NCI-H1417 (cell line): ENCODE data around the gene TUBGCP4.

Experiments used
- DNase-seq, 3 experiments: peaks; one replicate each; lab custom pipeline; 2025; lab: John Stamatoyannopoulos, UW

Gene TUBGCP4

GRCh38 chr15:43404130-43404529 is 33.2 kb downstream of the TUBGCP4 start:
- DNase-seq: no peak

DNA sequence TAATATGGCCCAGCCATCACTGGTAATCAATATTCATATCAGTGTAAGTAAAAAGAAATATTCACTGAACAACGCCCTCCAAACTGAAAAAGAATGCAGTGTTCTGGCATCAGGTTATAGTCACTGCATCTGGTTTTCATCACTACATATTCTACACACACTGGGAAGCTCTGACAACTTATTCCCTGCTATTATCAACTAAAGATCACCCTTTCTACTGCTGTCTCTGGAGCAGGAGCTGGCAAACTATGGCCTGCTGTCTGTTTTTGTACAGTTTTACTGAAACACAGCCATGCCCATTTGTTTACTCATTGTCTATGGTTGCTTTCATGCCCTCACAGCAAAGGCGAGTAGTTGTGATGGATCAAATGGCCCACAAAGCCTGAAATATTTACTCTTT is 35.3 kb downstream of the TUBGCP4 start:
- DNase-seq: no peak

- DNase-seq: no peak
Observed at GRCh38 chr15:43406808-43407207, 35.9 kb downstream of the TUBGCP4 start.

GRCh38 chr15:43408789-43409188 is 37.9 kb downstream of the TUBGCP4 start:
- DNase-seq: peak in 1 of 3 experiments; percentile 1

DNA sequence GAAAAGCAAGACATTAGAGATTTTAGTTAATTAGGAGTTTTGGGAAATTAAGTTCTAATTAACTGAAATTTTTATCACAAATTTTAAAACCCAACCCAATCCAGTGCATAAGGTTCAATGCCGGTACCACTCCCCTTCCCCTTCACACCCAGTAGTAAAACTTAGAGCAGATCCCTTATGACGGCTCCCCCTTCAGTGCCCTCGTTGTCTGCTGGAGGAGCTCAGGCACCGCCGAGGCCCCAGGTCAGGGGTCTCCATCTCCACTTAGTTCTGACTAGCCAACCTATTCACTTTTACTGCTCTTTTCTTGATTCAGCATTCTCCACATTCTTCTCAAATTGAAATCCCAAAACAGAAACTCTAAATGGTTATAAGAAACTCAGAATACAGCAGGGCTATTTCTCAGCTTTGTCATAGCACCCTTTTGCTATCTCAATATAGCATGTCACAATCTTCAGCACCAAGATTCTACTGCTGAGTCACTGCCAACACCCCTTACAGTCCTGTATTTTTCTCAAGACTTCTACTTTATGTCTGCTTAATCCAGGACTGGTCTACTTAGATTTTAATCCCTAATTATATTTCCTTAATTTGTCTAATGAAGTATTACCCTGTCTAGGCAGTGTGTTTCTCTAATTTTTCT is 39.8 kb downstream of the TUBGCP4 start:
- DNase-seq: no peak

GRCh38 chr15:43412096-43412495 is 41.2 kb downstream of the TUBGCP4 start:
- DNase-seq: no peak

DNA sequence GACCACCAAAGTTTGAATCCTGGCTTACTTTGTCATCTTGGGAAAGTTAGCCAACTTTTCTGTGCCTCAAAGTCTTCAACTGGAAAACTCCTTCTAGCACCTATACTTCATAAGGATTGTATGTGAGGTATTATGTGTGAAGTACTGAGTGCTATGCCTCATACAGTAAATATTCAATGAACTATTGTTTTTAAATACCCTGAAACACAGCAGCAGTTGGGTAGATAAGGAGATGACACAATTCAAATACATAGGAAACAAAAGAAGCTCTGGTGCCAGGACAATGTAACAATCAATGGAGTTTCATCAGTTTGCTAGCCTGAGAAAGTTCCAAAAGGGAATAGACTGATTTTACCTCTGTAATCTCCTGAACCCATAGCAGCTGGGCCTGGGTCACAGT is 43.3 kb downstream of the TUBGCP4 start:
- no peak for DNase-seq

GRCh38 chr15:43420435-43420834 is 49.5 kb downstream of the TUBGCP4 start:
- DNase-seq: no peak

DNA sequence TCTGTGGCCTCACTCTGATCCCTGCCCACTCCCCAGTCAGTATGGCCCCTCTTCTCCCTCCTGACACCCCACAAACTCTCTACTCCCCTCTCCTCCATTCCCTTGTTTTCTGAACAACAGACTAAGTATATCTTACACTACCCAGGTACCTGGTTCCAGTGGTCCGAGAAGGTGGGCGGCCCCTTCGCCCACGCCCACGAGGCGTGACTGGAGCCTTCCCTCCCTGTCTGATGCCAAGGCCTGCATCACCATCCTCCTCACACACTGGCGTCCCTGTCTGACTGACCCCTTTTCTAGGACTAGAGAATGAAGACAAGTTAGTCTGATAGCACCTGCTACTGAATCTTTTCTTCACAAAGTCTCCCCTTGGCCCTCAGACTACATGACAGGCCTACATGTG is 50.0 kb downstream of the TUBGCP4 start:
- no peak for DNase-seq

- DNase-seq: no peak
Observed at GRCh38 chr15:43423793-43424192, 52.9 kb downstream of the TUBGCP4 start.

DNA sequence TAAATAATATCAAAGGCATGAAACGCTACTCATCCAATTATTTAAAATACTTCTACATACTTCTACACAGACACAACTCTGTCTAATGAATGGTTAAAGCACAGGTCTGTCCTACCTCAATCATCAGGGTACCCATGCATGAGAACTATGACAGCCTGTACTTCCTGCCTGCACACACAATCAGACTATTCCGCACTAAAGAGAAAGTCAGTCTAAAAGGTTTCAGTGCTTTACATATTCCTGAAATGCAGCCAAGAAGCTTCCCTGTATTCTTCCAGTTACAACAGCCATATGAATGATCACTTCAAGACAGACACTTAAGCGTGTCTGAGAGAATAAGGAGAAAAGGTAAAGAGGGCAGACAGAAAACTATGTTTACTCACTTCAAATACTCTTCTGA is 58.8 kb downstream of the TUBGCP4 start:
- DNase-seq: peak in 1 of 3 experiments; percentile 6

- DNase-seq: no peak
Observed at GRCh38 chr15:43433165-43433564, 62.3 kb downstream of the TUBGCP4 start.

DNA sequence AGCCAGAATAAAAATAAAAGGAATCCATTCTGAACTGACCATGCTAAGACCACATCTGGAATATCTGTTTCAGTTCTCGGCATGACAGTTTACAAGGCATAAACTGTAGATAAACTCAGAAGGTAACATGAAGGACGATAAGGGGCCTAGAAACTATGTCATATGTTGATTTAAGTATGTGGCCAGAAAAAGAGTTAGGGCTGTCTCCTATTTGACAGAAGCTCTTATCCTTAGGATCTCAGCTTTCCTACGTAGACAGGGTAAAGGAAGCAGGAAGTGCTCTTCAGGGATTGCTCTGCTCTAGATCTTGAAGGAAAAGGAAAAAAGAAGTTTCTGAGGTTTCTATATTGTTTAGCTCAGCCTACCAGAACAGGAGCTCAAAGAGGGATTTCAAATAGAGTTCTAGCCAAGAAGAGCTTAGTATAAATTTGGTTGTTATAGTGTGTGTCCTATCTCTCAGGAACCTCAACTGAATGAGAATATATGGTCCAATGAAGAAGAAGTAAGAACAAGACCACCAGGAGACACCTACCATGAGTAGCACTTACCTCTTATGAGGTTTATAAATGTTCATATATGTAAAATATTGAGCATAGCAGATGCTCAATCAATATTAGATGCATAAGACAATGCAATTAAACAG is 62.9 kb downstream of the TUBGCP4 start:
- DNase-seq: no peak

DNA sequence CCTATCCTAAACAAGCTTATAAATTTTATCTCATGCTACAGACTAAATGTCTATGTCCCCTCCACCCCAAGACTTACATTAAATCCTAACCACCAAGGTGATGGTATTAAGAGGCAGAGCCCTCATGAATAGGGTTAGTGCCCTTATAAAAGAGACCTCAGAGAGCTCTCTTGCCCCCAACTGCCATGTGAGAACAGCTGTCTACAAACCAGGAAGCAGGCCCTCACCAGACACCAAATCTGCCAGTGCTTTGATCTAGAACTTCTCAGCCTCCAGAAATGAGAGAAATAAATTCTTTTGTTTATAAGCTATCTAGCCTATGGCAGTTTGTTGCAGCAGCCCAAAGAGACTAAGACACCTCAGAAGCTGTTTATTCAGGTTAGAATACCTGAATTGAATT is 63.5 kb downstream of the TUBGCP4 start:
- no peak for DNase-seq

DNA sequence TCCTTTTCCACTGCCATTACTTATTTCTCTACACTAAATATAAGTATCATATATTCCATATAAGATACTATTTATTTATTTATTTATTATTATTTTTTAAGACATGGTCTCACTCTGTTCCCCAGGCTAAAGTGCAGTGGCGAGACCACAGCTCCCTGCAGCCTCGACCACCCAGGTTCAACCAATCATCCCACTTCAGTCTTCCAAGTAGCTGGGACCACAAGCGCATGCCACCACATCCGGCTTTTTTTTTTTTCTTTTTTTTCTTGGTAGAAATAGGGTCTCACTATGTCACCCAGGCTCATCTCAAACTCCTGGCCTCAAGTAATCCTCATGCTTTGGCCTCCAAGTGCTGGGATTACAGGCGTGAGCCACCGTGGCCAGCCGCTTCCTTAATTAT is 65.5 kb downstream of the TUBGCP4 start:
- no peak for DNase-seq

DNA sequence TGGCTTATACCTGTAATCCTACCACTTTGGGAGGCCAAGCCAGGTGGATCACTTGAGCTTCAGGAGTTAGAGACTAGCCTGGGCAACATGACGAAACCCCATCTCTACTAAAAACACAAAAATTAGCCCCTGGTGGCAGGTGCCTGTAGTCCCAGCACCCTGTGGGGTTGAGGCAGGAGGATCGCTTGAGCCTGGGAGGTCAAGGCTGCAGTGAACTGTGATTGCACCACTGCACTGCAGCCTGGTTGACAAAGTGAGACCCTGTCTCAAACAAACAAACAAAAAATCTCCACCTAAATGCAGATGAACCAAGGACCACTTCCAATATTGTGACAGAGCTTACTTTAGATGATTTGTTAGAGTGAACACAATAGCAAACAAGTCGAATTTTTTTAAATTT is 68.4 kb downstream of the TUBGCP4 start:
- no peak for DNase-seq

DNA sequence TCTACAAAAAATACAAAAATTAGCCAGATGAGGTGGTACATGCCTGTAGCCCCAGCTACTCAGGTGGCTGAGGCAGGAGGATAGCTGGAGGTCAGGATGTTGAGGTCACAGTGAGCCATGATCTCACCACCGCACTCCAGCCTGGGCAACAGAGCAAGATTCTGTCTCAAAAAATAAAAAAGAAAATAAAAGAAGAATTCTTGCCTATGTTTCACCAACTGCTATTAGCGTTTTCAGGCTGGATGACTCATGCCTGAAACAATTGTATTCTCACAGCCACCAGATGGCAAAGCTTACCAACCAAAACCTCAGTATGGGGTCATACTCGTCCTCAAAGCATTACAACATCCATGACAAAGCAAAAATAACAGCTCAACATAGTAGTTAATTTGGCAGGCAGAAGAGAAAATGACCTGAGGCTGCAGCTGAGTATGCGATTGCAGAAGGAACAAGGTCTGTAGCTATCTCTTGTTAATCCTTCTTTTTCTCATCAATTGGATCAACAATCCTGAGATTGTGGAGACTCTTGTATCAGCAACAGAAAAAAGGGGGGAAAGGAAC is 69.9 kb downstream of the TUBGCP4 start:
- DNase-seq: peak in 2 of 3 experiments; percentile 47 to 82

DNA sequence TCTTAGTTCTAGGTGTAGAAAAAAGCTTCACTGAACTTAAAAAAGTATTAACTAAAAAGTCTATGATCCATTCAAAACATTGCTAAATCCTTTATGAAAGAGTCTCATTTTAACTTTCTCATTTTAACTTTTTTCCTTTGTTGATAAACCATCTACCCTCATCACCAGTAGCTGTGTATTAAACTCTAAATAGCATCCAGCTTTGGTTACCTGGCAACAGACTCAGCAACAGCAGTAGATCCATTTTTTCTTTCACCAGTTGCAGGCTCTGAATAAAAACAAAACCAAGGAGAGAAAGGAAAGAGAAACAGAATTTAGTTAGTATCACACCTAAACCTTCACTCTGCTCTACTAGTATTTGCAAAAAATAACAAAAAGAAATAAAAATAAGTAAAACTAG is 70.4 kb downstream of the TUBGCP4 start:
- peak in 2 of 3 experiments; percentile 11 to 64 for DNase-seq

DNA sequence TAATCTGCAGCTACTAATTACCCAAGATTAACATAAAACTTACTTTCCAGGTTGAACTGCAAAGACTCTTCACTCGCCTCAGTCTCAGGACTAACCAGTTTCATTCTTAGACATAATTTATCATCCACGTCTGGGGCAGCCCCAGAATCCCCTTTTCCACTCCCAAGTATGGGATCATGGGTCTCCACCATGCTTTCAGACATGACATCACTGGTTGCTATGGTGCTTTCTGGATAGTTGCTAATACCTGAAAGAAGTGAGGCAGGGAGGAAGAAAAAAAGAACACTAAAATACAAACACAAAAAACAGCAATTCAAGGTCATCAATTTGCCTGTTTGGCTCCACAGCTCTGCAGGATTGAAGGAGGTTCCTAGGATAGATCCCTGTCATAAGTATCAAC is 75.4 kb downstream of the TUBGCP4 start:
- DNase-seq: no peak

- DNase-seq: no peak
Observed at GRCh38 chr15:43449981-43450380, 79.1 kb downstream of the TUBGCP4 start.
